ENCODE measurements around the gene SLC15A3. TPM values are rescaled to one million over a fixed set of nuclear protein-coding genes. Genes with fewer than 3 reads are reported as not detected.

SLC15A3 gene
- total RNA-seq, 1 experiment from 2014 or later = 8.7 TPM

GRCh38 chr11:60905551-60906113 is 46.3 kb downstream of the SLC15A3 start:
- POLR2A ChIA-PET = no interaction called here
- H3K27ac ChIP-seq (ENCODE audit: low read length) = peak overlapping the region; percentile 93
- no peaks in the 10 kb centered on the region for H3K9me3 ChIP-seq (ENCODE audit: control insufficient read depth, insufficient read depth, low read depth, low read length)
- DNase-seq (ENCODE audit: low read depth, low spot score) = no peak
- BruUV-seq (replicated peaks) = no TSS peak
- in situ Hi-C loops (cut with HindIII; ENCODE audit: low pct_unique_long_range_greater_than_20kb, low sequenced_read_pairs) (no loop called here), intact Hi-C loops (cut with micrococcal nuclease; ENCODE audit: unreplicated experiment) (no loop called here)
- no peak for ATAC-seq
- H3K4me1 ChIP-seq (ENCODE audit: control insufficient read depth, insufficient read depth, low read length) = peaks cover 14% of the 10 kb centered on the region
- 0 out of 2 replicates have a peak, but pooled peaks cover 3% of the 10 kb centered on the region for H3K27me3 ChIP-seq (ENCODE audit: control insufficient read depth, insufficient read depth, low read length)
- peak overlapping the region; percentile 87 to 98 for H3K4me3 ChIP-seq (ENCODE audit: low read depth in 2 of 2, low read length in 2 of 2)
- TF ChIP-seq REST (IDR thresholded peaks at IDR 0.05; ENCODE audit: insufficient read depth in 1 of 2, low read depth in 2 of 2, low read length in 1 of 2) = no peak
- TF ChIP-seq TCF7L2 (IDR thresholded peaks at IDR 0.05; ENCODE audit: low read depth, low read length) = no peak
- TF ChIP-seq CTCF (IDR thresholded peaks at IDR 0.05) = no peak
- TF ChIP-seq SIN3A (IDR thresholded peaks at IDR 0.05; ENCODE audit: borderline replicate concordance, insufficient read depth, low read depth, low read length) = no peak
- H3K36me3 ChIP-seq (ENCODE audit: control insufficient read depth, insufficient read depth, low read length) = peaks cover 20% of the 10 kb centered on the region
- CTCF ChIA-PET = interaction anchor here (0.5 kb wide), 1 partner anchor 38 kb away, joined by 6 read pairs; no protein-coding TSS in a partner anchor

- DNase-seq (ENCODE audit: low read depth, low spot score) (no peak), ATAC-seq (no peak)
- peak overlapping the region; percentile 87 to 98 for H3K4me3 ChIP-seq (ENCODE audit: low read depth in 2 of 2, low read length in 2 of 2)
- 0 out of 2 replicates have a peak, but pooled peaks cover 3% of the 10 kb centered on the region for H3K27me3 ChIP-seq (ENCODE audit: control insufficient read depth, insufficient read depth, low read length)
- TSS peak; percentile 82 for BruUV-seq (replicated peaks)
- CTCF ChIA-PET = interaction anchor here (0.5 kb wide), 2 partner anchors 37 to 128 kb away, joined by 3 to 6 read pairs; no protein-coding TSS in a partner anchor
- H3K27ac ChIP-seq (ENCODE audit: low read length) = peak overlapping the region; percentile 93
- peaks cover 20% of the 10 kb centered on the region for H3K36me3 ChIP-seq (ENCODE audit: control insufficient read depth, insufficient read depth, low read length)
- H3K9me3 ChIP-seq (ENCODE audit: control insufficient read depth, insufficient read depth, low read depth, low read length) = no peaks in the 10 kb centered on the region
- in situ Hi-C loops (cut with HindIII; ENCODE audit: low pct_unique_long_range_greater_than_20kb, low sequenced_read_pairs) = no loop called here
- peaks cover 14% of the 10 kb centered on the region for H3K4me1 ChIP-seq (ENCODE audit: control insufficient read depth, insufficient read depth, low read length)
- TF ChIP-seq REST (IDR thresholded peaks at IDR 0.05; ENCODE audit: insufficient read depth in 1 of 2, low read depth in 2 of 2, low read length in 1 of 2) (no peak), POLR2AphosphoS5 (IDR thresholded peaks at IDR 0.05; ENCODE audit: low read depth, low read length) (no peak), TCF7L2 (IDR thresholded peaks at IDR 0.05; ENCODE audit: low read depth, low read length) (no peak), CTCF (IDR thresholded peaks at IDR 0.05) (no peak), SIN3A (IDR thresholded peaks at IDR 0.05; ENCODE audit: borderline replicate concordance, insufficient read depth, low read depth, low read length) (no peak)
- intact Hi-C loops (cut with micrococcal nuclease; ENCODE audit: unreplicated experiment) = no loop called here
- POLR2A ChIA-PET = no interaction called here
Measured at GRCh38 chr11:60905047-60905446, 46.9 kb downstream of the SLC15A3 start.

All from Panc1 (cell line).